Measurements from ENCODE around the gene KCNMB4.

Gene KCNMB4

GRCh38 chr12:70330158-70330557 is 35.9 kb upstream of the KCNMB4 start:
- TF ChIP-seq CTCF (conservative IDR thresholded peaks at IDR 0.05; ENCODE audit: control insufficient read depth, insufficient read depth, low read depth, low read length): no peak
- H3K4me3 ChIP-seq (ENCODE audit: control insufficient read depth, low read depth, low read length): no peak overlapping the region
- no peak for DNase-seq (ENCODE audit: low read depth)

GRCh38 chr12:70332236-70332635 is 33.9 kb upstream of the KCNMB4 start:
- DNase-seq (ENCODE audit: low read depth): no peak
- no peak overlapping the region for H3K4me3 ChIP-seq (ENCODE audit: control insufficient read depth, low read depth, low read length)
- no peak for TF ChIP-seq CTCF (conservative IDR thresholded peaks at IDR 0.05; ENCODE audit: control insufficient read depth, insufficient read depth, low read depth, low read length)

GRCh38 chr12:70334742-70335141 is 31.3 kb upstream of the KCNMB4 start:
- DNase-seq (ENCODE audit: low read depth): no peak
- no peak for TF ChIP-seq CTCF (conservative IDR thresholded peaks at IDR 0.05; ENCODE audit: control insufficient read depth, insufficient read depth, low read depth, low read length)

GRCh38 chr12:70338531-70338930 is 27.6 kb upstream of the KCNMB4 start:
- H3K4me3 ChIP-seq (ENCODE audit: control insufficient read depth, low read depth, low read length): no peak overlapping the region
- peak; percentile 7 for DNase-seq (ENCODE audit: low read depth)
- TF ChIP-seq CTCF (conservative IDR thresholded peaks at IDR 0.05; ENCODE audit: control insufficient read depth, insufficient read depth, low read depth, low read length): no peak

More at GRCh38 chr12:70334742-70335141, 31.3 kb upstream of the KCNMB4 start:
- no peak overlapping the region for H3K4me3 ChIP-seq (ENCODE audit: control insufficient read depth, low read depth, low read length)

- no peak for TF ChIP-seq CTCF (conservative IDR thresholded peaks at IDR 0.05; ENCODE audit: control insufficient read depth, insufficient read depth, low read depth, low read length)
- DNase-seq (ENCODE audit: low read depth): no peak
- no peak overlapping the region for H3K4me3 ChIP-seq (ENCODE audit: control insufficient read depth, low read depth, low read length)
These were observed 15.0 kb upstream of the KCNMB4 start for GRCh38 chr12:70351076-70351475.

- DNase-seq (ENCODE audit: low read depth): no peak
- no peak overlapping the region for H3K4me3 ChIP-seq (ENCODE audit: control insufficient read depth, low read depth, low read length)
- no peak for TF ChIP-seq CTCF (conservative IDR thresholded peaks at IDR 0.05; ENCODE audit: control insufficient read depth, insufficient read depth, low read depth, low read length)
These were observed 12.1 kb upstream of the KCNMB4 start for GRCh38 chr12:70353780-70354660.
